Measurements from ENCODE around the gene DLST.

Gene DLST

DNA sequence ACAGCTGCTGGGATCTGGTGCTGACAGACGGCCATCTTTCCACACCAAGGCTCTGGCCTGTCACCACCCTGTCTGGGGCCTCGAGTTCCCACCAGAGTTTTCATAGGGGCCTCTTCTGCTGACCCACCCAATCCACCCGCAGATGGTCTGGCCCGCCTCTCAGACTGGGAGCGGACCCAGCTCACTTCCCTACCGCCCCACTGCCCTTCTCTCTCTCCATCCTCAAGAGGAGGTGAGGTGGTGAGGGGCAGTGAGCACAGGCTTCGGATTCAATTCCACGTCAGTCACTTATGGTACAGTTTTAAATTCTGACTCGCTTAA lies 53.6 kb downstream of the DLST start:
- no peak for DNase-seq (ENCODE audit: low read depth, low spot score)

DNA sequence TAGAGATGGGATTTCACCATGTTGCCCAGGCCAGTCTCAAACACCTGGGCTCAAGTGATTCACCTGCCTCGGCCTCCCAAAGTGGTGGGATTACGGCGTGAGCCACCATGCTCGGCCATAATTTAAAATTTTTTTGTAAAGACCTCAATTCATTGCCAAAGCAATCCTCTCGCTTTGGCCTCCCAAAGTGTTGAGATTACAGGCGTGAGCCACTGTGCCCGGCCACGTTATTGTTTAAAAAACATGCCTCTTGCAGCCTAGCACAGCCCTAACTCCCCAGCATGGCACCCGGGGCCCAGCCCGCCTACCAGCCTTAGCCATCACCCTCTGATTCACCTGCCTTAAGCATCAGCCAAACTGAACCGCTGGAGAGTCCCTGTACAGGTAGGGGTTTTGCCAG lies 54.4 kb downstream of the DLST start:
- no peak for DNase-seq (ENCODE audit: low read depth, low spot score)
- no peak overlapping the region for H3K27ac ChIP-seq

More for the DNA sequence above, 53.6 kb downstream of the DLST start:
- no peak overlapping the region for H3K27ac ChIP-seq

DNA sequence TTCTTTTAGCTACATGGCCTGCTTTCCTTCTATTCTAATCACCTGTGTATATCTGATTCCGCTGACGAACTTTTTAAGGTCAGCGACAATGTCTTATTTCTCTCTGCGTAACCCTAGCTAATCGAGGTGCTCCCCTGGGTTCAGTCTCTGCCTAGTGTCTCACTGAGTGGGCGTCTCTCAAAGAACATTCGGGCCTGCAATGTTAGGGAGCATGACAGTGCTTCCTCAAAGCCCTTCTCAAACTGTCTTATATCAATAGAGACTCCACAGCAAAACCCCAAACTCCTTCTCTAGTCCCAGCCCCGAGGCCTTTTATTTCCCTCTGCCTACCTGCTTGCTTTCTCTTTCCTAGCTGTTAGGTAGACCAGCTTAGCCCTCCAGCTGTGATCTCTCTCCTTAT lies 55.0 kb downstream of the DLST start:
- no peak for DNase-seq (ENCODE audit: low read depth, low spot score)
- no peak overlapping the region for H3K27ac ChIP-seq

DNA sequence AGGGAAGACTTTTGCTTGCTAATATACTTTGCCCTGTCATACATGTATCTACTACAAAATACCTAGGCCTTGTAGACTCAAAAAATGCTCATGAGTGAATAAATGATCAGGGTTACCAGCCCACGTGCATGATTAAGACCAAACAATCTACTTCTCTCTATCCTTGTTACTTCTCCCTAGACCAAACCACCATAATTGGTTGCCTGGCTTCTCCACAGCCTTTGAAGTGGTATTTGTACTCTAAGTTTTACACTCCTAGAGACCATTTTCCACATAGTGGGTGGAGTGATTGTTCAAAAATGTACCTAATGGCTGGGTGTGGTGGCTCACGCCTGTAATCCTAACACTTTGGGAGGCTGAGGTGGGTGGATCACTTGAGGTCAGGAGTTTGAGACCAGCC lies 55.5 kb downstream of the DLST start:
- DNase-seq (ENCODE audit: low read depth, low spot score), result no peak
- H3K27ac ChIP-seq, result no peak overlapping the region

DNA sequence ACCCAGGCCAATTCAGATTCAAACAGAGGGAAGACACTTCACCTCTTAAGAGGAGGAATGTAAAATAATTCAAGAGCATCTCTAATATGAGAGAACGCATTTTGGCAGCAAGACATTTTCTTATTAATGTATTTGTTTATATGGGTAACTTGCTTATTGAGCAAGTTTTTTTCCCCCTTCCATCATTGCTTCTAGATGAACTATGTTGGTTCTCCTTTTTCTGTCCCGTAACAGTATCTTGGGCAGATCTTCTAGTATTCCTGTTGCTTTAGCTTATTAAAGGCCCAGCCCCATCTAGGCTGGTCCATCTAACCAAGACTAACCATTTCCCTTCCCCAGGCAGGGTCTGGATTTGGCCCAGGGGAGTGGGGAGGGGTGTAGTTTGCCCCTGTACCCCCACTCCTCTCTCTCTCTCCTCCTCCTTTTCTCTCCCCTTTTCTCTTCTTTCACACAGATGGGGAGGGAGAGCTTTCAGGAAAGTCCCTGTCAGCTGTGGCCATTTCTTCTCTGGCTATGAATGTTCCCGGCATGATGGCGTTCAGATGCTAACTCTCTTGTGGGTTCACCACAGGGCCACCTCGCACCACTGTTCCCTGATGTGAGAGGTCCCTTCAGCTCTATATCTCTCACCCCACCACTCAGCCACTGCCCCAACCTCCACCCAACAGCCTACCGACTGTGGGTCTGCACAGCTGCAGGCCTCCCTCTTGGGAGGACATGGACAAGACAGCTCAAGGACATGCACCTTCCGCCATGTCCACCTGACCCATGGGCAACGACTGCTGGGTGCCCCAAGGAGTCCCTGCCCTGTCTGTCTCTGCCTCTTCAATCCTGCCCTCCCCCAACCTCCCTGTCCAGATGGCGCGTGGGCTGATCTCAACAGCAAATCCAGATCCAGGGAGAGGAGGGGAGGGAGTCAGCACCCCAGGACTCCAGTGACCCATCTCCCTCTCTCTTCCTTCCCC lies 57.1 kb downstream of the DLST start:
- no peak overlapping the region for H3K27ac ChIP-seq
- DNase-seq (ENCODE audit: low read depth, low spot score), result no peak

DNA sequence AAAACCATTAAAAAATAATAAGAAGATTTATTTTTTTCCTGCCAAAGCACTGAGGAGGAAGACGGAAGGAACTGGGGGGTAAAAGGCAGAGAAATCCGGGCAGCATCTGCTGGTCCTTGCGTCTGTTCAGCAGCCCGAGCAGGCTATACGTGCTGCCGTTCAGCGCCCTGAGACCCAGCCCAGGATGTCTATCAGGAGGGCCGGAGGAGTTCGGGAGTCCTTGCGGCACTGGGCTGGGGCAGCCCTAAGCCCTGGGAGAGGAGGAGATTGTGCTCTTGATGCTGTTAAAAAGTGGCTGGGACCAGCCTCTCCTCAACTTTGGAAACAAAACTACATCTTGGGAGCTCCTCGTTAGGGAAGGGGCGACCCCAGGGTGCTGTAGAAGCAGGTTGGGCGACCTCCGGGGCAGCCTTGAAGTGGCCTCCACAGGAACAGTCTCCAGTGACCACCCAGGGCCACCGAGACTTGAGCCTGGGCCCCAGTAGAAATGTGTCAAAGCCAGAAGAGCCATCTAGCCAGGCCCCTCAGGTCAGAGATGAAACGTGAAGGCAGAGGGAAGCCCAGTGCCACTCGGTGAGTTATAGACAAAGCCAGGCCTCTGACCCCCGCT lies 59.3 kb downstream of the DLST start:
- H3K27ac ChIP-seq, result no peak overlapping the region
- DNase-seq (ENCODE audit: low read depth, low spot score), result no peak

DNA sequence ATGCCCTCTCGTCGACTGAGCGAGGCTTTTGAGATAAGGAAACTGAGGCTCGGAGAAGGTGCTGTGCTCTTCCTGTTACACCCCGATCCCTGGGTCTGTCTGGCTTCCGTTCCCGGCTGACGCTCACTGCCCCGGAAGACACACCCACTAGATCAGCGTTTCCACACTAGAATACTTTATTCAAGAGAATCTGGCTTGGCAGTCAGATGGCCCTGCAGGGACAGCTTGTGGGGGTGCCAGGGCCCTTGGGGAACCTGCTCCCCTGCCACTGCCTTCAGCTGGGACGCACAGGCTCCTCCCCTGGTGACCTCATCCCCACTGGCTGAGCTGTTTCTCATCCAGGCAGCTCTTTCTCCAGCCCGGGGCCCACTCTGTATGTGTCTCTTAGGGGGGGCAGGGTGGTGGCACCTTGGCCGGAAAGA lies 60.0 kb downstream of the DLST start:
- H3K27ac ChIP-seq, result no peak overlapping the region
- DNase-seq (ENCODE audit: low read depth, low spot score), result no peak

DNA sequence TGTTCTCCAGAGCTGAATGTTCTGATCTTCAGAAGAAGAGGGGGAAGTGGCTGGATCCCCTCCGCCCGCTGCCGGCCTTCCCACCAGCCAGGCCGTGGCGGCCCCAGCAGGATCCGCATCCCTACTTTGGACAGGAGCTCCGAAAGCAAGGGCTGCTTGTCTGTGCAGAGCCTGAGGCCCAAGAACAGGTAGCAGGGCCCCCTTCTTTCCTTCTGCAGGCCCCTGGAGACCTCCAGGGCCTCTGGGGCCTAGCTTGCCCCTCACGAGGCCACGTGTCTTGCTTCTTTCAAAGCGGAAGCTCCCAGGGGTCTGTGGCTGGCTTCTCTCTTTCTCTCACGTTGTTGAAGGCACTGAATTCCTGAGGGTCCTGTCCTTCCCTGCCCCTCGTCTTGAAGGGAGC lies 60.5 kb downstream of the DLST start:
- H3K27ac ChIP-seq, result no peak overlapping the region
- DNase-seq (ENCODE audit: low read depth, low spot score), result no peak

DNA sequence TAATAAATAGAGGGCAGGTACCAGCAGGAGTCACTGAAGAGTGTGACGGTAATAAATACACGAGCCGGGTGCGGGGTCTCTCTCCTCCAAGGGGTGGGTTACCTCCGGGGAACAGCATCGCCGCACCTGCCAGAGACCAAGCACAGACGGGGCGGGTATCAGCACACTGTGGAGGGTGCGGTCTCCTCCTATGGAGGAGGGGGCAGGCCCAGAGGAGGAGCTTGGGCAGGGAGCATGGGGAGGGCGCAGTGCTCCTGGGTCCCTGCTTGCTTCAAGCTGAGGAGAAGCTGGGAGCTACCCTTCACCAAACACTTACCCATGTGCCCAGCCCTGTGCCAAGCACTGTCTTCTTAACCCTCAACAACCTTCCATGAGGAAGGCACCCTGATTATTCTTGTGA lies 60.9 kb downstream of the DLST start:
- DNase-seq (ENCODE audit: low read depth, low spot score), result no peak
- no peak overlapping the region for H3K27ac ChIP-seq

DNA sequence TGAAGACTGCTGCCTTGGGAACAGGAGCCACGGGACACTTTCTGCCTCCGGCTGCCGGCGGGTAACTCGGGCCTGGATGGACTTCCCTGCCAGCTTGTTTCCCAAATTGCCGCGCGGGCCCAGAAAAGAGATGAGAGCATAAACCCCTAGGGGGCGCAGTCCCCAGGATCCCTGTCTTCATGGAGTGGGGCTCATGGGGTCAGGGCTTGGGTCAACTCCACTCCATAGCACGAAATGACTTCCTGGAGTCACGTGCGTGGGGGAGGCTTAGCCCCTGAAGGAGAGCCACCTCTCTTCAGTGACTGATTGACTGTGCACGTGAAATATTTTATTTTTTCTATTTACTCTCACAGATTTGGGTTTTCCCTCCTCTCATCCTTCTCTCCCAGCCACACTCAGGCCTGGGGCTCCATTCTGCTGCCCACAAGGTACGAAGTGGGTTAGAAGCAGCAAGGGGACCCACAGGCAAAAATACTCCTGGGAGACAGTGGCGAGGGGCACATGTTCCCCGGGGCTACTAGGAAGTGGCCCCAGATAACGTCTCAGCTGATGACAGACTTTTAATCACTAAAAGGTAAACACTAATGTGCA lies 63.6 kb downstream of the DLST start:
- H3K27ac ChIP-seq, result no peak overlapping the region
- DNase-seq (ENCODE audit: low read depth, low spot score), result no peak

DNA sequence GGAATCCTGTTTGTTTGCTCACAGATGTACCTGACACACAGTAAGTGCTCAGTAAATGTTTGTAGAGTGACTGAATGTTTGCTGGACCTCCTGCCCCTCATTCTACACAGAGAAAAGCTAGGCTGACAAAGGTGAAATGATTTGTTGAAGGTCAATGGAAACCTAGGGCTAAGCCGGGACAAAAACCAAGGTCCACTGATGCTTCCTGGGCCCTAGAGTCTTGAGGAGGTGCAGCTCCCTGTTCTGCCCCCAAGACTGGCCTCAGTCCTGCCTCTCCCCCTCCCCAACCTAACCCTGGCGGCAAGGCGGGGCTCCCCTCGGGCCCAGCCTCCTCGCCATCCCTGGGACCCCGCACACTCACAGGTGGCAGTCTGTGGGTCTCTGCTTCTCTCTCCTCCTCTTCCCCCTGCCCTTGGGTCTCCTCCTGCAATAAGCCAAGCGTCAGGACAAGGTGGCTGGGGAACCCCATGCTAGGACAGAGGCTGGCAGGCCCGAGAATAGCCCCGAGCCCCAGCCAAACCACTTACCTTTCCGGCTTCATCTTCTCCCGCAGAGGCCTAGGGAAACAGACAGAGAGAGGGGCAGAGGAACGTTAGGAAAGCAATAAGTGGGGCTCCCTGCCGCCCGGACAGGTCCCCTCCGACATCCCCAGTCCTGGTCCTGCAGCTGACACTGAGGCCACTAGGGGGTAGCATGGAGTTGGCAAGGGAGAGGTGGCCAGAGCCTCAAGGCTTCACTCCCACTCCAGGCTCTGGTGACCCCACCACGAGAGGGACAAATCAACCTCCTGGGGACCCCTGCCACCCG lies 64.3 kb downstream of the DLST start:
- DNase-seq (ENCODE audit: low read depth, low spot score), result no peak
- H3K27ac ChIP-seq, result peak overlapping the region; percentile 49

DNA sequence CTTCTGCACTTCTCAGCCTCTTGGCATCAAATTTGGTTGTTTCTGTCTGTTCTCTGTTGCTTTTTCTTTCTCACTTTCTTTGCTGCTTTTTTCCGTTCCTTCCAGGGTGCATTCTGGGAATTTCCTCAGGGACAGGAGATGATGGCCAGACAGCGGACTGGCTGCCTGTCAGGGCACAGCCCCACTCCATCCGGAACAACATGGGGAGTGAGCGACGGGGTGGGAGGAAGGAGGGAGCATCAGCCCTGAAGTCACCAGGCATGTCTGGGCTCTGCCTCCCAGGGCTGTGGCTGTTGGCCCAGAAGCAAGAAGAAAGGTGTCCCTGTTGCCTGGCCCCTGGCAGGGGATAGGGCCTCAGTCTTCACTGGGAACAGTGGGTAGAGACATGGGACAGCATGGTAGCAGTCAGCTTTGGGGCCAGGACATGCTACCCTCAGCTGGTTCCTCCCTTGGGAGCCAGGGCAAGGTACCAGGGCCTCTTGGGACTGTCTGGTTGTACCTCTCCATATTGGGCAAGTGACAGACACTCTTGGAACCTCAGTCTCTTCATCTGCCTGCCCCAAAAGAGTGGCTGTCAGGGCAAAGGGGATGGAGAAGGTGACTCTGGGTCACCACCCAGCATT lies 65.1 kb downstream of the DLST start:
- H3K27ac ChIP-seq, result peak overlapping the region; percentile 49
- no peak for DNase-seq (ENCODE audit: low read depth, low spot score)

DNA sequence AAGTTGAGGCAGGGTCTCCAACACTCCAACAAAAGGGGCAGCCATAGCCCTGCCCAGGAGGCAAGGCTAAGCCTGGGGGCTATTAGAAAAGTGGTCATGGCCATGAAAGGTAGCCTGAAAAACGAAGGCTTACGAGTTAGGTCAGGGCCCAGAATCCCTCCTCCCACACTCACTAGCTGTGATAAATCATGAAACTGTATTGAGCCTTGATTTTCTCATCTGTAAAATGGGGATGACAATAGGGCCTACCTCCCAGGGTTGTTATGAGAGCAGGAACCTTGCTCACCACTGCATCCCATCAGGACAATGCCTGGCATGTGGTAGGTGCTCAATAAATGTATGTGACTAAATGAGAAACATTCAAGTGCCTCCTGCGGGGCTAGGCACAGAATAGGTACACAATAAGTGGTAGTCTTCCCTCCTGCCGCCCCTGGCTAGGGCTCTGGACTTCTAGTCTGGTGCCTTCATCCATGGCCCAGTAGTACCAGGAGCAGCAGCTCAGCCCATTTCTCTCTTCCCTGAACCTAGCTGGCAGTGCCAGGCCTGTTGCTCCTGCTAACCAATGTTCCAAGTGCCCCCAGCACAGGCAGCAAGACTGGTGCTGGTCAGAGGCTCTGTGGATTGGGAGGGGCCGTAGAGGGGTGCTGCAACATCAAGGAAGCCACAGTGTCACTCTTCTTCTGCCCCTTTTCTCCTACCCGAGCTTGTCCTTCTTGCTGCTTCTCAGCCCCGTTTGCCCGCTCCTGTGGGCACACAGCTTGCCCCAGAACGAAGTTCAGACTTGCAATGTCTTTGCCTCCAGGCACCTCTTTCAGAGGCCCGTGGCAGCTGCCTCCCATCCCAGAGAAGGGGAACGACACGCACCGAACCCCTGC lies 65.9 kb downstream of the DLST start:
- no peak for DNase-seq (ENCODE audit: low read depth, low spot score)
- H3K27ac ChIP-seq, result peak overlapping the region; percentile 49

DNA sequence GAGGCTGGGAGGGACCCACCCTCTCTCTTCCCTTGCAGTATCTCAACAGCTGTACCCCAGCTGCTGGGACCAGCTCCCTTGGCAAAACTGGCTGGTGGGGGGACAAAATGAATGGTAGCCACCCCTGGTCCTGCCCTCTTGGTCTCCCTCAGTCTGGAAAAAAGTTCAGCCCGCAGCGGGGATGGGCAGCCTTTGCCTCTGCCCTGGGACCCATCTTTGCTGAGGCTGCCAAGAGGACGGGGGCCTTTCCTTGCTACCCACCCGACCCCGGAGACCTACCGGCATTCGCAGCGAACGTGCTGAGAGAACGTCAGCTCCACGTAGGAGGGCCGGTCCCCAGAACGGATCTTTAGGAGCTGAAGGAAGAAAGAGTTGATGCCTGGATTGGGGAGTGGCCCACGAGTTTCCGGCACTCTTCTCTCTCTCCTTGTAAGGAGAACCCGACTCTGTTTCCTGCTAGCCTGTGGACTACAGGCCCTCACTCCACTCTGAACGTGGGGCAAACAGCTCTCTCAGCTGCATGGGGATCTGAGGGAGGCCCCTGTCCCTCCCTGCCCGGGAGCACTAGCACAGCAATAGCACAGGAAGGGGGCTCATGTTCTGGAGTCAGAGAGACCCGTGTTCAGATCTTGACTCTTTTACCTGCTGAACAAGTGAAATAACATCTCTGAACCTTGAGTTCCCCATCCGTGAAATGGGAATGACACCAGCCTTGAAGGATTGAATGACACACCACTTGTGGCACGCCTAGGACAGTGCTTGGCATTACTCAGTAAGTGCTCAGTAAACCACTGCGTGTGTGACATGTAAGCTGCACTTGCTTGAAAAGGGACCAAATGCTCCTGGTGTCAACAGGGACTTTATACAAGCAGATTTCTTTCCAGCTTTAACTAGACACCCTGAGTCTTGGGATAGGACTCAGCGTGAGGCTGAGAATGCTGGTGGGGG lies 66.8 kb downstream of the DLST start:
- no peak overlapping the region for H3K27ac ChIP-seq
- no peak for DNase-seq (ENCODE audit: low read depth, low spot score)

DNA sequence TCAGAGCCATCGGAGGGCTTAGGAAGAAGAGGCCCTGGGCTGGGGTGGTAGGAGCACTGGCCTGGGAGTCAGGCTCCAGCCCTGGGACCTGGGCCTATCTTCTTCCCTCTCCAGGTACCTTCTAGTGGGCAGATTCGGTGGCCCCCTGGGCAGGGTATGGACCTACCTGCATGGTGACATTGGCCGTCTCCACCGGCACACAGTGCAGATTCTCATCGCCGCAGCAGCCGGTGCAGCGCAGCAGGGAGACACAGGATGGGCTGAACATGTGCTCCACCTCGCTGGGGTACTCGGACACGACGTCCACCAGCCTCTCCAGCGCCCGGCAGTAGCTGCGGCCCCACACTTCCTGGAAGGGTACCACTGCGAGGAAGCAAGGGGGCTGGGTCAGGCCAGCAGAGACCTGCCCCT lies 67.5 kb downstream of the DLST start:
- no peak overlapping the region for H3K27ac ChIP-seq
- no peak for DNase-seq (ENCODE audit: low read depth, low spot score)

DNA sequence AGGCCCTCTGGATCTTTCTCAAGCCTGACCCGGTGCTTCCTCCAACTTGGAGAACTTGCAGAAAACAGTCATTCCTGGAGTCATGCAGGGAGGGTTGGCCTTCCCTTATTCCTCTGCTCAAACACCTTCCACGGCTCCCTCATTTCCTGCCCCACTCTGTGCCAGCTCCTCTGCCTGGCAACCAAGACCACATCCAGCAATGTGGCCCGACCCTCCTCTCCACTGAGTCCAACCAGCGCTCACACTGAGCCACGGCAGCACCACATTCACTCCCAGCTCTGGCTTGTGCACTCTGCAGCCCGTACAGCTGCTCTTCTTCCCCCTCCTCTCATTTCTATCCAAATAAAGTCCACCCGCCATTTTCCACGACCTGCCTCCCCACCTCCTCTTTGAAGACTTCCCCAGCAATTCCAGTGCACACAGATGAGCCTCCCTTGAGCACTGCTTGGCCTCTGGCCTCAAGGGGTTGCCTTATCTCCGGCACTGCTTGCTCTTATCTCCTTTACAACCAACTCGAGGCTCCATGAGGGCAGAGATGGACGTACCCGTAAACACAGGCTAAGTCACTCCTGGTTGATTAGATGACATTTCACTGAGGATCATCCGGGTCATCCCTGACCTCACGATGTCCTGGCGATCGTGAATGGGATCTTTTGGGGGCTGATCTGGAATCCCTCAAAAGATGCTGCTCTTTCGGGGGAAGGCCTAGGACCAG lies 68.3 kb downstream of the DLST start:
- DNase-seq (ENCODE audit: low read depth, low spot score), result no peak
- no peak overlapping the region for H3K27ac ChIP-seq

DNA sequence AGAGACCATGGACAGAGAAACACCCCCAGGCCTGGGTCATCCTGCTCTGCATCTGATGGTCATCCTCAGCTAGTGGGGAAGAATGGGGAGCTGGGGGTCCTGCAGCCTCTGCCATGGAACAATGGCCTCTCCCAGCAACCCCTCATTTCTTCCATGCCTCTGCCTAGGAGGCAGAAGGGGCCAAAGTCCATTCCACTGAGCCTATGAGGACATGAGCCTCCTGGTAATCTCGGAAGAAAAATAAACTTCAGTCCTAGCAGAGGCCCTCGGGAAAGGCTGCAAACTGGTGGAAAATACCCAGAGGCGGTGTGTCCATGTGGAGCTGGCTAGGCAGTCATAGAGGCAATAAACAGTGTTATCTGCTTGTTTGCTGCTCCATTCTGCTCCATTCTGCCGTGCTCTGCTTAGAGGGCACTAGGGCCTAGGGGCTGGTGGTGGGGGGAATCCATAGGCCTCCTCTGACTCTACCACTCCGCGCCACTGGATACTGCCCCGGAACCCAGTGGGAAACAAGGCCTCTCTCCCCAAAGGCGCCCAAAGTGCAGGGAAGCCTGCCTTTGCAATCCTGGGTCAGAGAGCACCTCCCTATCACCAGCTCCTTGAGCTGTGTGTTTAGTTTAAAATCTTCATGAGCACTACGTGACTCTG lies 69.2 kb downstream of the DLST start:
- H3K27ac ChIP-seq, result no peak overlapping the region

More for the DNA sequence above, 69.2 kb downstream of the DLST start:
- no peak for DNase-seq (ENCODE audit: low read depth, low spot score)
